HFFc6 (cell line): ENCODE data around the gene OPN3. TPM values are rescaled to one million over a fixed set of nuclear protein-coding genes. Genes with fewer than 3 reads are reported as not detected.

ENCODE experiments used
- DNase-seq: peaks from one replicate; pipeline ENCODE4 v3.0.0-alpha.2; 2018
- H3K27ac Mint-ChIP-seq: 2 replicates; pipeline ENCODE4 v1.8.0; 2020; ENCODE audit warnings: mild to moderate bottlenecking, mixed read lengths
- H3K27me3 Mint-ChIP-seq: 2 replicates; pipeline ENCODE4 v1.8.0; 2021; ENCODE audit warnings: mild to moderate bottlenecking, moderate library complexity, mixed read lengths; ENCODE audit not compliant: insufficient read depth
- H3K36me3 Mint-ChIP-seq: 2 replicates; pipeline ENCODE4 v1.8.0; 2021; ENCODE audit warnings: low read depth, mixed read lengths
- H3K4me1 Mint-ChIP-seq: 2 replicates; pipeline ENCODE4 v1.8.0; 2020; ENCODE audit warnings: low read depth, mixed read lengths
- H3K4me3 Mint-ChIP-seq: 2 replicates; pipeline ENCODE4 v1.8.0; 2020; ENCODE audit warnings: mild to moderate bottlenecking, moderate library complexity, mixed read lengths
- H3K9me3 Mint-ChIP-seq: 2 replicates; pipeline ENCODE4 v1.8.0; 2020; ENCODE audit warnings: mild to moderate bottlenecking, mixed read lengths
- CTCF ChIP-seq: fragments of 200-600 bp; sonication (generic); IDR thresholded peaks from 2 replicates; pipeline ENCODE4 v1.5.0; 2021; ENCODE audit warnings: antibody characterized with exemption, mild to moderate bottlenecking
- total RNA-seq, 6 experiments: library from RNA; stranded (reverse); fragmentation: NEBNext Ultra II Directional; extraction: Animal tissue kit (Norgen Biotek cat#: 25700); gene quantifications; 2 replicates in 1 of 6; 3 replicates in 5 of 6; pipeline ENCODE4 v1.2.3, GENCODE V29; 2021

Gene OPN3
- total RNA-seq, 6 experiments from 2014 or later, result 7.3 to 13.1 (median 9.7) TPM

GRCh38 chr1:241631674-241632073 is 8.5 kb downstream of the OPN3 start:
- Mint-ChIP-seq H3K9me3 (no peaks in the 10 kb centered on the region), H3K27me3 (no peaks in the 10 kb centered on the region; the same call in 1 of the 2 replicates), H3K27ac (no peak overlapping the region), H3K36me3 (peaks cover 14% of the 10 kb centered on the region; the same call in 1 of the 2 replicates), H3K4me1 (peaks cover 27% of the 10 kb centered on the region), H3K4me3 (peak overlapping the region; percentile 51; the same call in 1 of the 2 replicates)
- no peak for TF ChIP-seq CTCF
- no peak for DNase-seq

- no peak for DNase-seq
- H3K27ac Mint-ChIP-seq, result no peak overlapping the region
- no peaks in the 10 kb centered on the region; the same call in 1 of the 2 replicates for H3K27me3 Mint-ChIP-seq
- H3K9me3 Mint-ChIP-seq, result no peaks in the 10 kb centered on the region
- peaks cover 22% of the 10 kb centered on the region; the same call in 1 of the 2 replicates for H3K4me1 Mint-ChIP-seq
- no peak for TF ChIP-seq CTCF
- peaks cover 14% of the 10 kb centered on the region; the same call in 1 of the 2 replicates for H3K36me3 Mint-ChIP-seq
- no peak overlapping the region for H3K4me3 Mint-ChIP-seq
Measured at GRCh38 chr1:241630899-241631298, 9.3 kb downstream of the OPN3 start.

- Mint-ChIP-seq H3K27me3 (no peaks in the 10 kb centered on the region; the same call in 1 of the 2 replicates), H3K4me1 (peaks cover 22% of the 10 kb centered on the region; the same call in 1 of the 2 replicates), H3K27ac (no peak overlapping the region), H3K36me3 (peaks cover 13% of the 10 kb centered on the region; the same call in 1 of the 2 replicates), H3K9me3 (no peaks in the 10 kb centered on the region), H3K4me3 (no peak overlapping the region)
- no peak for DNase-seq
- TF ChIP-seq CTCF, result no peak
Measured at GRCh38 chr1:241630476-241630875, 9.7 kb downstream of the OPN3 start.

GRCh38 chr1:241630005-241630404 is 10.2 kb downstream of the OPN3 start:
- Mint-ChIP-seq H3K4me3 (no peak overlapping the region), H3K4me1 (peaks cover 27% of the 10 kb centered on the region; the same call in 1 of the 2 replicates), H3K27me3 (no peaks in the 10 kb centered on the region; the same call in 1 of the 2 replicates), H3K36me3 (peaks cover 8% of the 10 kb centered on the region; the same call in 1 of the 2 replicates), H3K9me3 (no peaks in the 10 kb centered on the region), H3K27ac (no peak overlapping the region)
- no peak for DNase-seq
- no peak for TF ChIP-seq CTCF

- no peak overlapping the region for H3K27ac Mint-ChIP-seq
Measured at GRCh38 chr1:241627453-241628259, 12.5 kb downstream of the OPN3 start.

More at GRCh38 chr1:241627453-241628259, 12.5 kb downstream of the OPN3 start:
- peaks cover 30% of the 10 kb centered on the region; the same call in 1 of the 2 replicates for H3K4me1 Mint-ChIP-seq
- peak; percentile 77 for DNase-seq
- TF ChIP-seq CTCF, result peak; percentile 88
- H3K36me3 Mint-ChIP-seq, result peaks cover 5% of the 10 kb centered on the region; the same call in 1 of the 2 replicates
- no peaks in the 10 kb centered on the region; the same call in 1 of the 2 replicates for H3K27me3 Mint-ChIP-seq
- H3K9me3 Mint-ChIP-seq, result no peaks in the 10 kb centered on the region
- H3K4me3 Mint-ChIP-seq, result no peak overlapping the region
